GM12878 (cell line): ENCODE measurements around the gene RIC8B. TPM values are rescaled to one million over a fixed set of nuclear protein-coding genes. Genes with fewer than 3 reads are reported as not detected.
A peak's percentile ranks its signal among the peaks of the same experiment; 100 is the strongest.

Experiments used
- ATAC-seq: fragments of 200-7000 bp; cut with Tn5 transposase; 3 replicates; pipeline ENCODE4 v1.9.1; 2020; ENCODE audit warnings: mild to moderate bottlenecking, moderate library complexity
- BruUV-seq: library from RNA; stranded (reverse); fragments of 400-500 nt; replicated peaks from 2 replicates; lab custom pipeline; 2021; lab: Mats Ljungman, UMichigan
- CTCF ChIA-PET: fragments of 300-600 bp; sonication (Branson Sonifier 250); formaldehyde crosslinking; extraction: SDS; loops from one replicate; lab custom pipeline; 2021; ENCODE audit warnings: inconsistent platforms; lab: Yijun Ruan, JAX
- POLR2A ChIA-PET: fragments of 350-600 bp; formaldehyde crosslinking; extraction: SDS; loops from one replicate; lab custom pipeline; 2021; ENCODE audit warnings: inconsistent platforms; lab: Charles Lee
- RAD21 ChIA-PET: fragments of 300-600 bp; sonication (Branson Sonifier 250); formaldehyde crosslinking; loops from one replicate; lab custom pipeline; 2023; ENCODE audit warnings: antibody characterized with exemption; ENCODE audit not compliant: unreplicated experiment; lab: Charles Lee
- SMC1A ChIA-PET: fragments of 300-600 bp; sonication (Branson Sonifier 250); formaldehyde crosslinking; loops from one replicate; lab custom pipeline; 2023; ENCODE audit not compliant: unreplicated experiment, uncharacterized antibody; lab: Charles Lee
- DNase-seq: peaks from one replicate; pipeline ENCODE4 v3.0.0-alpha.2; 2011; ENCODE audit warnings: low read depth, low spot score
- FAIRE-seq: peaks from 3 replicates; lab custom pipeline; 2011; peaks lifted over from hg19 to GRCh38; lab: Jason Lieb, UNC
- H2AFZ ChIP-seq: 2 replicates; pipeline ENCODE4 v1.6.0; 2011; ENCODE audit warnings: low read depth, low read length, control low read depth; ENCODE audit not compliant: control insufficient read depth
- H3K27ac ChIP-seq: 2 replicates; pipeline ENCODE4 v1.5.1; 2011; ENCODE audit warnings: control low read depth; ENCODE audit not compliant: control insufficient read depth, insufficient read depth
- H3K27me3 ChIP-seq, 2 experiments: replicated peaks in 1 of 2; 2 replicates each; pipeline versions ENCODE4 v1.6.0 to v1.6.1; 2011; ENCODE audit warnings: low read length in 1 of 2; ENCODE audit not compliant: control insufficient read depth in 2 of 2, insufficient read depth in 2 of 2
- H3K36me3 ChIP-seq, 2 experiments: 2 replicates each; pipeline ENCODE4 v1.5.1; 2011; ENCODE audit warnings: low read length in 1 of 2; ENCODE audit not compliant: control insufficient read depth in 2 of 2, insufficient read depth in 2 of 2
- H3K4me1 ChIP-seq: 2 replicates; pipeline ENCODE4 v1.6.1; 2011; ENCODE audit warnings: mild to moderate bottlenecking, low read length, moderate library complexity, mixed read lengths; ENCODE audit not compliant: control insufficient read depth, insufficient read depth
- H3K4me2 ChIP-seq: 2 replicates; pipeline ENCODE4 v1.6.0; 2011; ENCODE audit warnings: control low read depth; ENCODE audit not compliant: control insufficient read depth, insufficient read depth
- H3K4me3 ChIP-seq: fragments of 200-600 bp; sonication (generic); 2 replicates; pipeline ENCODE4 v1.5.1; 2016
- H3K79me2 ChIP-seq: 2 replicates; pipeline ENCODE4 v1.6.0; 2011; ENCODE audit warnings: low read length; ENCODE audit not compliant: control insufficient read depth, insufficient read depth
- H3K9ac ChIP-seq: 2 replicates; pipeline ENCODE4 v1.8.0; 2011; ENCODE audit warnings: low read length, control low read depth, mixed read lengths; ENCODE audit not compliant: control insufficient read depth, insufficient read depth
- H3K9me3 ChIP-seq: replicated peaks from 3 replicates; pipeline ENCODE4 v1.5.1; 2011; ENCODE audit warnings: mild to moderate bottlenecking, low read length; ENCODE audit not compliant: control insufficient read depth, insufficient read depth
- H4K20me1 ChIP-seq: 2 replicates; pipeline ENCODE4 v1.6.0; 2011; ENCODE audit not compliant: control insufficient read depth, insufficient read depth
- BCL3 ChIP-seq: IDR thresholded peaks from 2 replicates; pipeline ENCODE4 v1.6.1; 2011; ENCODE audit warnings: borderline replicate concordance, low read depth, mild to moderate bottlenecking, moderate library complexity, low read length; ENCODE audit not compliant: insufficient read depth, poor library complexity, severe bottlenecking
- CBFB ChIP-seq: IDR thresholded peaks from 2 replicates; pipeline ENCODE4 v1.6.1; 2016; ENCODE audit warnings: antibody characterized with exemption, low read depth
- CEBPZ ChIP-seq: fragments of 150-350 bp; IDR thresholded peaks from 2 replicates; pipeline ENCODE4 v1.6.1; 2016; ENCODE audit warnings: low read depth, low read length
- HDAC6 ChIP-seq: fragments of 200-600 bp; sonication (generic); IDR thresholded peaks from one replicate; pipeline ENCODE4 v1.8.0; 2017; ENCODE audit warnings: antibody characterized with exemption; ENCODE audit not compliant: unreplicated experiment
- IRF4 ChIP-seq: IDR thresholded peaks from 2 replicates; pipeline ENCODE4 v1.6.1; 2011; ENCODE audit warnings: low read depth, low read length
- JUND ChIP-seq: IDR thresholded peaks from 2 replicates; pipeline ENCODE4 v1.6.1; 2012; ENCODE audit warnings: low read depth, mild to moderate bottlenecking, low read length, improper control_type of control experiment, moderate library complexity
- KAT2A ChIP-seq: conservative IDR thresholded peaks from 2 replicates; pipeline ENCODE4 v1.6.1; 2011; ENCODE audit warnings: low read depth, low read length; ENCODE audit not compliant: control insufficient read depth
- MYC ChIP-seq: IDR thresholded peaks from 2 replicates; pipeline ENCODE4 v1.6.1; 2011; ENCODE audit warnings: mild to moderate bottlenecking, low read length, moderate library complexity, inconsistent platforms; ENCODE audit not compliant: insufficient read depth, insufficient replicate concordance, insufficient read length, severe bottlenecking
- NBN ChIP-seq: fragments of 450-650 bp; IDR thresholded peaks from 2 replicates; pipeline ENCODE4 v1.6.1; 2016
- SIN3A ChIP-seq: IDR thresholded peaks from 2 replicates; pipeline ENCODE4 v1.6.1; 2012; ENCODE audit warnings: low read depth, low read length, improper control_type of control experiment
- STAT3 ChIP-seq: IDR thresholded peaks from 2 replicates; pipeline ENCODE4 v1.6.1; 2011; ENCODE audit warnings: low read depth, low read length, improper control_type of control experiment
- TARDBP ChIP-seq: IDR thresholded peaks from 2 replicates; pipeline ENCODE4 v1.6.1; 2016; ENCODE audit warnings: borderline replicate concordance
- TCF12 ChIP-seq: IDR thresholded peaks from 2 replicates; pipeline ENCODE4 v1.6.1; 2011; ENCODE audit warnings: low read depth, mild to moderate bottlenecking, low read length
- USF2 ChIP-seq: IDR thresholded peaks from 2 replicates; pipeline ENCODE4 v1.6.1; 2011; ENCODE audit warnings: low read depth, low read length, improper control_type of control experiment, borderline replicate concordance
- WGBS: methylation state at CpG from one replicate; pipeline ENCODE4 v1.1.6; 2016; ENCODE audit warnings: low lambda C conversion rate; ENCODE audit not compliant: insufficient replicate concordance, insufficient coverage; ENCODE audit errors: missing lambda C conversion rate; 5-methylcytosine and 5-hydroxymethylcytosine counted together
- in situ Hi-C: fragments of 300-500 bp; cut with MboI; formaldehyde crosslinking; loops from 9 replicates; pipeline ENCODE4 v1.14.3; 2018; ENCODE audit warnings: mixed read lengths
- intact Hi-C: fragments of 100-400 bp; cut with micrococcal nuclease; formaldehyde crosslinking; loops from one replicate; pipeline ENCODE4 v1.14.2; 2022; ENCODE audit not compliant: unreplicated experiment
- polyA plus RNA-seq, 11 experiments: library from polyadenylated mRNA; depleted of rRNA in 4 of 11; unstranded in 6 of 11; stranded (reverse) in 5 of 11; fragments of >200 nt; fragmentation: Nextera tagmentation in 4 of 11; fragmentation: Illumina TruSeq in 1 of 11; extraction: Ambion mirVana in 4 of 11; extraction: Trizol in 1 of 11; gene quantifications; 1 replicate in 1 of 11; 2 replicates in 10 of 11; pipeline versions ENCODE4 v1.2.1 to v1.2.3, GENCODE V29; 2011 to 2016; ENCODE audit warnings: inconsistent platforms in 2 of 11, missing spikeins in 2 of 11, low read depth in 1 of 11
- total RNA-seq, 4 experiments: library from RNA; depleted of rRNA in 3 of 4; stranded (reverse); fragments of >200 nt in 3 of 4; fragmentation: Illumina TruSeq in 1 of 4; extraction: Trizol in 1 of 4; gene quantifications; 2 replicates each; pipeline versions ENCODE4 v1.2.1 to v1.2.3, GENCODE V29; 2013 to 2021
- TF ChIP-seq, protein P1 (sequence below): fragments of 450-650 bp; IDR thresholded peaks from 2 replicates; pipeline ENCODE4 v1.6.1; 2017; ENCODE audit warnings: mild to moderate bottlenecking, low read depth, inconsistent platforms; ENCODE audit not compliant: poor library complexity, severe bottlenecking

Gene RIC8B
- total and polyA plus RNA-seq, 10 of the 15 experiments (the other 5 are each of a cell fraction or from before 2014, with no cell fraction given) = 2.3 to 10.8 (median 6.2) TPM

- FAIRE-seq (no peak), DNase-seq (no peak), ATAC-seq (peak; percentile 23)
- Histone ChIP-seq H3K4me3 (no peak overlapping the region), H3K4me2 (peak overlapping the region; percentile 47; the same call in 1 of the 2 replicates), H3K4me1 (peaks cover 26% of the 10 kb centered on the region), H4K20me1 (no peaks in the 10 kb centered on the region), H3K36me3 (no peaks in the 10 kb centered on the region), H3K9ac (no peak overlapping the region), H3K9me3 (no peaks in the 10 kb centered on the region; the same call in 1 of the 3 replicates), H3K27me3 (no peaks in the 10 kb centered on the region; a peak in 1 of 4 replicates), H3K27ac (no peak overlapping the region), H2AFZ (peak overlapping the region; percentile 41), H3K79me2 (no peaks in the 10 kb centered on the region)
- in situ Hi-C loops = no loop called here
- RAD21 ChIA-PET = interaction anchor here (1.0 to 1.3 kb wide), 3 partner anchors 11 to 12 kb away, joined by 3 to 4 read pairs (median 3); no protein-coding TSS in a partner anchor
- 57% methylated on average over 4 of the region's 4 CpGs for WGBS
- CTCF ChIA-PET = interaction anchor here (0.6 to 10.8 kb wide), 6 partner anchors 11 to 127 kb away, joined by 3 to 102 read pairs (median 4); no protein-coding TSS in a partner anchor
- SMC1A ChIA-PET = interaction anchor here (0.6 to 1.9 kb wide), 6 partner anchors 10 to 550 kb away, joined by 3 to 5 read pairs (median 4); no protein-coding TSS in a partner anchor
- intact Hi-C loops = no loop called here
- no TSS peak for BruUV-seq
- POLR2A ChIA-PET = no interaction called here
- no peak for TF ChIP-seq TARDBP
- TF ChIP-seq IRF4 = no peak
- TF ChIP-seq USF2 = no peak
- no peak for TF ChIP-seq SIN3A
- TF ChIP-seq, protein P1, sequence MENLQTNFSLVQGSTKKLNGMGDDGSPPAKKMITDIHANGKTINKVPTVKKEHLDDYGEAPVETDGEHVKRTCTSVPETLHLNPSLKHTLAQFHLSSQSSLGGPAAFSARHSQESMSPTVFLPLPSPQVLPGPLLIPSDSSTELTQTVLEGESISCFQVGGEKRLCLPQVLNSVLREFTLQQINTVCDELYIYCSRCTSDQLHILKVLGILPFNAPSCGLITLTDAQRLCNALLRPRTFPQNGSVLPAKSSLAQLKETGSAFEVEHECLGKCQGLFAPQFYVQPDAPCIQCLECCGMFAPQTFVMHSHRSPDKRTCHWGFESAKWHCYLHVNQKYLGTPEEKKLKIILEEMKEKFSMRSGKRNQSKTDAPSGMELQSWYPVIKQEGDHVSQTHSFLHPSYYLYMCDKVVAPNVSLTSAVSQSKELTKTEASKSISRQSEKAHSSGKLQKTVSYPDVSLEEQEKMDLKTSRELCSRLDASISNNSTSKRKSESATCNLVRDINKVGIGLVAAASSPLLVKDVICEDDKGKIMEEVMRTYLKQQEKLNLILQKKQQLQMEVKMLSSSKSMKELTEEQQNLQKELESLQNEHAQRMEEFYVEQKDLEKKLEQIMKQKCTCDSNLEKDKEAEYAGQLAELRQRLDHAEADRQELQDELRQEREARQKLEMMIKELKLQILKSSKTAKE = no peak
- TF ChIP-seq HDAC6 = no peak
- no peak for TF ChIP-seq BCL3
- no peak for TF ChIP-seq CEBPZ
- no peak for TF ChIP-seq STAT3
- TF ChIP-seq TCF12 = no peak
- no peak for TF ChIP-seq NBN
- TF ChIP-seq JUND = no peak
- no peak for TF ChIP-seq MYC
- TF ChIP-seq CBFB = no peak
- no peak for TF ChIP-seq KAT2A
Observed at GRCh38 chr12:106907846-106908245, 133.4 kb downstream of the RIC8B start.
